HCT116 (cell line): ENCODE measurements around the gene KIAA1328. TPM values are rescaled to one million over a fixed set of nuclear protein-coding genes. Genes with fewer than 3 reads are reported as not detected.

Experiments
- ATAC-seq: fragments of 200-7000 bp; cut with Tn5 transposase; 2 replicates; pipeline ENCODE4 v1.9.1; 2020; ENCODE audit warnings: mild to moderate bottlenecking, moderate library complexity
- BruUV-seq: library from RNA; stranded (reverse); fragments of 400-500 nt; replicated peaks from 2 replicates; lab custom pipeline; 2021; lab: Mats Ljungman, UMichigan
- CTCF ChIA-PET: fragments of 300-600 bp; sonication (Branson Sonifier 250); formaldehyde crosslinking; loops from one replicate; lab custom pipeline; 2021; ENCODE audit warnings: antibody characterized with exemption; lab: Charles Lee
- POLR2A ChIA-PET: fragments of 300-600, 350-600 bp; sonication (Branson Sonifier 250); formaldehyde crosslinking; loops from one replicate; lab custom pipeline; 2021; ENCODE audit warnings: antibody characterized with exemption; lab: Charles Lee
- RAD21 ChIA-PET, 2 experiments: fragments of 300-600 bp; sonication (Branson Sonifier 250); formaldehyde crosslinking; loops; one replicate each; lab custom pipeline; 2023; ENCODE audit warnings: low total read pairs in 2 of 2; ENCODE audit not compliant: uncharacterized antibody in 2 of 2, unreplicated experiment in 2 of 2, low non-redundant PET in 1 of 2; lab: Charles Lee
- DNase-seq: peaks from one replicate; pipeline ENCODE4 v3.0.0-alpha.2; 2010; ENCODE audit warnings: low read depth, low spot score
- H2AFZ ChIP-seq: fragments of 200-600 bp; shearing (Covaris generic), sonication (generic); 2 replicates; pipeline ENCODE4 v1.6.1; 2017; ENCODE audit warnings: low read depth, mixed run types, mixed read lengths, antibody characterized with exemption, low read length; ENCODE audit not compliant: poor library complexity, severe bottlenecking
- H3K27ac ChIP-seq: 2 replicates; pipeline ENCODE4 v1.5.1; 2012; ENCODE audit warnings: low read depth, low read length
- H3K27me3 ChIP-seq: fragments of 200-600 bp; sonication (generic); 2 replicates; pipeline ENCODE4 v1.6.1; 2016; ENCODE audit warnings: mixed run types, low read length, mixed read lengths; ENCODE audit not compliant: insufficient read depth
- H3K36me3 ChIP-seq, 2 experiments: fragments of 200-500 bp in 1 of 2; fragments of 200-600 bp in 1 of 2; sonication (Bioruptor generic) in 1 of 2; sonication (generic) in 1 of 2; 2 replicates each; pipeline versions ENCODE4 v1.5.1 to v1.6.1; 2014 to 2016; ENCODE audit warnings: low read length in 2 of 2, inconsistent platforms in 1 of 2, mixed read lengths in 1 of 2, mixed run types in 1 of 2; ENCODE audit not compliant: insufficient read depth in 2 of 2, control insufficient read depth in 1 of 2
- H3K4me1 ChIP-seq, 2 experiments: fragments of 200-600 bp in 1 of 2; sonication (generic) in 1 of 2; 2 replicates each; pipeline versions ENCODE4 v1.5.1 to v1.6.1; 2012 to 2017; ENCODE audit warnings: low read length in 2 of 2, inconsistent platforms in 1 of 2, mild to moderate bottlenecking in 1 of 2, mixed read lengths in 1 of 2, mixed run types in 1 of 2, moderate library complexity in 1 of 2; ENCODE audit not compliant: insufficient read depth in 2 of 2, control insufficient read depth in 1 of 2
- H3K4me2 ChIP-seq: fragments of 200-600 bp; sonication (generic); 2 replicates; pipeline ENCODE4 v1.6.1; 2017; ENCODE audit warnings: mixed run types, low read length, mixed read lengths
- H3K4me3 ChIP-seq, 2 experiments: fragments of 200-600 bp in 1 of 2; sonication (generic) in 1 of 2; replicated peaks in 1 of 2; 2 replicates each; pipeline ENCODE4 v1.5.1; 2011 to 2016; ENCODE audit warnings: low read length in 2 of 2, control low read depth in 1 of 2, low read depth in 1 of 2, mild to moderate bottlenecking in 1 of 2, mixed read lengths in 1 of 2, mixed run types in 1 of 2
- H3K79me2 ChIP-seq: fragments of 200-600 bp; sonication (generic); 2 replicates; pipeline ENCODE4 v1.6.1; 2017; ENCODE audit warnings: mild to moderate bottlenecking, mixed run types, low read length, moderate library complexity, mixed read lengths; ENCODE audit not compliant: insufficient read depth
- H3K9ac ChIP-seq: fragments of 200-600 bp; sonication (generic); 2 replicates; pipeline ENCODE4 v1.6.1; 2016; ENCODE audit warnings: low read length, mixed read lengths
- H3K9me2 ChIP-seq: fragments of 200-600 bp; sonication (generic), shearing (Covaris generic); 2 replicates; pipeline ENCODE4 v1.6.1; 2017; ENCODE audit warnings: mixed run types, mild to moderate bottlenecking, moderate library complexity; ENCODE audit not compliant: insufficient read depth
- H3K9me3 ChIP-seq, 2 experiments: fragments of 200-500 bp in 1 of 2; fragments of 200-600 bp in 1 of 2; sonication (Bioruptor generic) in 1 of 2; sonication (generic) in 1 of 2; 2 replicates each; pipeline ENCODE4 v1.6.1; 2014 to 2017; ENCODE audit warnings: low read length in 2 of 2, mixed read lengths in 2 of 2, inconsistent platforms in 1 of 2, low read depth in 1 of 2, mild to moderate bottlenecking in 1 of 2, mixed run types in 1 of 2, moderate library complexity in 1 of 2; ENCODE audit not compliant: control insufficient read depth in 1 of 2, insufficient read depth in 1 of 2
- H4K20me1 ChIP-seq: fragments of 200-600 bp; sonication (generic), shearing (Covaris generic); 2 replicates; pipeline ENCODE4 v1.6.1; 2017; ENCODE audit warnings: mixed run types, mild to moderate bottlenecking, moderate library complexity; ENCODE audit not compliant: insufficient read depth
- CBX3 ChIP-seq: IDR thresholded peaks from 2 replicates; pipeline ENCODE4 v1.6.1; 2012; ENCODE audit warnings: low read depth
- CEBPB ChIP-seq: IDR thresholded peaks from 2 replicates; pipeline ENCODE4 v1.6.1; 2012; ENCODE audit warnings: low read depth
- ELF1 ChIP-seq: IDR thresholded peaks from 2 replicates; pipeline ENCODE4 v1.6.1; 2012; ENCODE audit warnings: low read depth, borderline replicate concordance
- EZH2 ChIP-seq: fragments of 200-600 bp; sonication (generic); IDR thresholded peaks from 2 replicates; pipeline ENCODE4 v1.6.1; 2017; ENCODE audit warnings: antibody characterized with exemption, mixed run types
- EZH2phosphoT487 ChIP-seq: fragments of 200-600 bp; IDR thresholded peaks from 2 replicates; pipeline ENCODE4 v1.6.1; 2018; ENCODE audit warnings: antibody characterized with exemption, borderline replicate concordance
- JUND ChIP-seq: IDR thresholded peaks from 2 replicates; pipeline ENCODE4 v1.6.1; 2012
- POLR2AphosphoS5 ChIP-seq: IDR thresholded peaks from 2 replicates; pipeline ENCODE4 v1.6.1; 2011; ENCODE audit warnings: mild to moderate bottlenecking, low read depth, low read length, moderate library complexity
- RAD21 ChIP-seq: IDR thresholded peaks from 2 replicates; pipeline ENCODE4 v1.6.1; 2012; ENCODE audit warnings: low read depth, mild to moderate bottlenecking
- SP1 ChIP-seq: IDR thresholded peaks from 2 replicates; pipeline ENCODE4 v1.6.1; 2012; ENCODE audit warnings: low read depth
- SRF ChIP-seq: IDR thresholded peaks from 2 replicates; pipeline ENCODE4 v1.6.1; 2012; ENCODE audit warnings: low read depth
- TCF7L2 ChIP-seq: IDR thresholded peaks from 2 replicates; pipeline ENCODE4 v1.7.0; 2011; ENCODE audit warnings: borderline replicate concordance, inconsistent platforms; ENCODE audit not compliant: insufficient read depth, insufficient read length; ENCODE audit errors: extremely low read depth
- YY1 ChIP-seq: IDR thresholded peaks from 2 replicates; pipeline ENCODE4 v1.6.1; 2011; ENCODE audit warnings: low read length, low read depth, moderate library complexity, mild to moderate bottlenecking; ENCODE audit not compliant: insufficient replicate concordance; ENCODE audit errors: extremely low read depth
- ZNF274 ChIP-seq: fragments of 200-500 bp; sonication (Bioruptor generic); IDR thresholded peaks from 2 replicates; pipeline ENCODE4 v1.6.1; 2014; ENCODE audit warnings: mild to moderate bottlenecking, low read depth, low read length, inconsistent platforms
- intact Hi-C: fragments of 100-400 bp; cut with micrococcal nuclease; formaldehyde crosslinking; loops from 2 replicates; pipeline ENCODE4 v1.10.0; 2022
- total RNA-seq: library from RNA; stranded (reverse); gene quantifications from one replicate; pipeline ENCODE4 v1.2.1, GENCODE V29; 2021; ENCODE audit not compliant: unreplicated experiment
- TF ChIP-seq, protein P1 (sequence below): IDR thresholded peaks from 2 replicates; pipeline ENCODE4 v1.6.1; 2012
- TF ChIP-seq, protein P2 (sequence below): IDR thresholded peaks from 2 replicates; pipeline ENCODE4 v1.6.1; 2012
- TF ChIP-seq, protein P3 (sequence below), 3 experiments: fragments of 200-600 bp in 1 of 3; sonication (generic) in 1 of 3; IDR thresholded peaks in 2 of 3; conservative IDR thresholded peaks in 1 of 3; 2 replicates each; pipeline ENCODE4 v1.5.1; 2012 to 2017; ENCODE audit warnings: low read depth in 2 of 3, low read length in 2 of 3, antibody characterized with exemption in 1 of 3, borderline replicate concordance in 1 of 3, control low read depth in 1 of 3, mild to moderate bottlenecking in 1 of 3, mixed read lengths in 1 of 3, mixed run types in 1 of 3, moderate library complexity in 1 of 3; ENCODE audit not compliant: insufficient read depth in 1 of 3
- TF ChIP-seq, protein P4 (sequence below): IDR thresholded peaks from 2 replicates; pipeline ENCODE4 v1.6.1; 2012; ENCODE audit warnings: low read depth
- TF ChIP-seq, protein P5 (sequence below): IDR thresholded peaks from 2 replicates; pipeline ENCODE4 v1.6.1; 2011; ENCODE audit warnings: mild to moderate bottlenecking, low read length, moderate library complexity; ENCODE audit not compliant: insufficient replicate concordance; ENCODE audit errors: extremely low read depth

Gene KIAA1328
- total RNA-seq, 1 experiment from 2014 or later: 5.2 TPM

DNA sequence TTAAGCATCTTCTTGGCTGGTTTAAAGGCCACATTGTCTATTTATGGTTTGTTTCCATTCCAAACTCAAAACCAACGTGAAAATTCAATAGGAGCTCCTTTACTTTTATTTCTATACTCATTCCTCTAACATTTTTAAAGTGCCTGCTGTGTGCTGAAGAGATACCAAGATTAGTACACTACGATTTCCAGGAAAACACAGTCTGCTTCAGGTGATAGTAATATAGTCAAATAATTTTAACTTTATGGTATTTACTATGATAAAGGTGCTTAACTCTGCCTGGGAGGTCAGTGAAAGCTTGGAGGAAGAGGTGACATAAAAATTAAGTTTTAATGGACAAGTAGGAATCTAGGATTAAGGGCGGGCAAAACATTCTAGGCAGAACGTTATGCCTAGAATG, 121.4 kb downstream of the KIAA1328 start:
- Histone ChIP-seq H3K79me2 (no peaks in the 10 kb centered on the region), H3K9me3 (no peaks in the 10 kb centered on the region)
- ATAC-seq: no peak

More for the DNA sequence above, 121.4 kb downstream of the KIAA1328 start:
- no peak for DNase-seq
- ChIA-PET POLR2A (no interaction called here), CTCF (no interaction called here), RAD21 (no interaction called here)
- TF ChIP-seq, protein P1, sequence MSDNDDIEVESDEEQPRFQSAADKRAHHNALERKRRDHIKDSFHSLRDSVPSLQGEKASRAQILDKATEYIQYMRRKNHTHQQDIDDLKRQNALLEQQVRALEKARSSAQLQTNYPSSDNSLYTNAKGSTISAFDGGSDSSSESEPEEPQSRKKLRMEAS: no peak
- no peak for TF ChIP-seq POLR2AphosphoS5
- no peak for TF ChIP-seq CEBPB
- no peak for TF ChIP-seq RAD21
- TF ChIP-seq YY1: no peak
- no peak for TF ChIP-seq JUND
- no peak for TF ChIP-seq EZH2
- no peak for TF ChIP-seq TCF7L2
- TF ChIP-seq EZH2phosphoT487: no peak
- no peak for TF ChIP-seq ZNF274
- no peak for TF ChIP-seq SP1
- no peak for TF ChIP-seq SRF
- no peak for TF ChIP-seq ELF1
- TF ChIP-seq, protein P2, sequence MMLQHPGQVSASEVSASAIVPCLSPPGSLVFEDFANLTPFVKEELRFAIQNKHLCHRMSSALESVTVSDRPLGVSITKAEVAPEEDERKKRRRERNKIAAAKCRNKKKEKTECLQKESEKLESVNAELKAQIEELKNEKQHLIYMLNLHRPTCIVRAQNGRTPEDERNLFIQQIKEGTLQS: no peak
- TF ChIP-seq, protein P3, sequence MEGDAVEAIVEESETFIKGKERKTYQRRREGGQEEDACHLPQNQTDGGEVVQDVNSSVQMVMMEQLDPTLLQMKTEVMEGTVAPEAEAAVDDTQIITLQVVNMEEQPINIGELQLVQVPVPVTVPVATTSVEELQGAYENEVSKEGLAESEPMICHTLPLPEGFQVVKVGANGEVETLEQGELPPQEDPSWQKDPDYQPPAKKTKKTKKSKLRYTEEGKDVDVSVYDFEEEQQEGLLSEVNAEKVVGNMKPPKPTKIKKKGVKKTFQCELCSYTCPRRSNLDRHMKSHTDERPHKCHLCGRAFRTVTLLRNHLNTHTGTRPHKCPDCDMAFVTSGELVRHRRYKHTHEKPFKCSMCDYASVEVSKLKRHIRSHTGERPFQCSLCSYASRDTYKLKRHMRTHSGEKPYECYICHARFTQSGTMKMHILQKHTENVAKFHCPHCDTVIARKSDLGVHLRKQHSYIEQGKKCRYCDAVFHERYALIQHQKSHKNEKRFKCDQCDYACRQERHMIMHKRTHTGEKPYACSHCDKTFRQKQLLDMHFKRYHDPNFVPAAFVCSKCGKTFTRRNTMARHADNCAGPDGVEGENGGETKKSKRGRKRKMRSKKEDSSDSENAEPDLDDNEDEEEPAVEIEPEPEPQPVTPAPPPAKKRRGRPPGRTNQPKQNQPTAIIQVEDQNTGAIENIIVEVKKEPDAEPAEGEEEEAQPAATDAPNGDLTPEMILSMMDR (IDR thresholded peaks at IDR 0.05 in 2 of 3, conservative IDR thresholded peaks at IDR 0.05 in 1 of 3; ENCODE audit: borderline replicate concordance in 1 of 3, insufficient read depth in 1 of 3, low read depth in 2 of 3, low read length in 2 of 3): no peak
- TF ChIP-seq, protein P4, sequence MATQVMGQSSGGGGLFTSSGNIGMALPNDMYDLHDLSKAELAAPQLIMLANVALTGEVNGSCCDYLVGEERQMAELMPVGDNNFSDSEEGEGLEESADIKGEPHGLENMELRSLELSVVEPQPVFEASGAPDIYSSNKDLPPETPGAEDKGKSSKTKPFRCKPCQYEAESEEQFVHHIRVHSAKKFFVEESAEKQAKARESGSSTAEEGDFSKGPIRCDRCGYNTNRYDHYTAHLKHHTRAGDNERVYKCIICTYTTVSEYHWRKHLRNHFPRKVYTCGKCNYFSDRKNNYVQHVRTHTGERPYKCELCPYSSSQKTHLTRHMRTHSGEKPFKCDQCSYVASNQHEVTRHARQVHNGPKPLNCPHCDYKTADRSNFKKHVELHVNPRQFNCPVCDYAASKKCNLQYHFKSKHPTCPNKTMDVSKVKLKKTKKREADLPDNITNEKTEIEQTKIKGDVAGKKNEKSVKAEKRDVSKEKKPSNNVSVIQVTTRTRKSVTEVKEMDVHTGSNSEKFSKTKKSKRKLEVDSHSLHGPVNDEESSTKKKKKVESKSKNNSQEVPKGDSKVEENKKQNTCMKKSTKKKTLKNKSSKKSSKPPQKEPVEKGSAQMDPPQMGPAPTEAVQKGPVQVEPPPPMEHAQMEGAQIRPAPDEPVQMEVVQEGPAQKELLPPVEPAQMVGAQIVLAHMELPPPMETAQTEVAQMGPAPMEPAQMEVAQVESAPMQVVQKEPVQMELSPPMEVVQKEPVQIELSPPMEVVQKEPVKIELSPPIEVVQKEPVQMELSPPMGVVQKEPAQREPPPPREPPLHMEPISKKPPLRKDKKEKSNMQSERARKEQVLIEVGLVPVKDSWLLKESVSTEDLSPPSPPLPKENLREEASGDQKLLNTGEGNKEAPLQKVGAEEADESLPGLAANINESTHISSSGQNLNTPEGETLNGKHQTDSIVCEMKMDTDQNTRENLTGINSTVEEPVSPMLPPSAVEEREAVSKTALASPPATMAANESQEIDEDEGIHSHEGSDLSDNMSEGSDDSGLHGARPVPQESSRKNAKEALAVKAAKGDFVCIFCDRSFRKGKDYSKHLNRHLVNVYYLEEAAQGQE: no peak
- TF ChIP-seq, protein P5, sequence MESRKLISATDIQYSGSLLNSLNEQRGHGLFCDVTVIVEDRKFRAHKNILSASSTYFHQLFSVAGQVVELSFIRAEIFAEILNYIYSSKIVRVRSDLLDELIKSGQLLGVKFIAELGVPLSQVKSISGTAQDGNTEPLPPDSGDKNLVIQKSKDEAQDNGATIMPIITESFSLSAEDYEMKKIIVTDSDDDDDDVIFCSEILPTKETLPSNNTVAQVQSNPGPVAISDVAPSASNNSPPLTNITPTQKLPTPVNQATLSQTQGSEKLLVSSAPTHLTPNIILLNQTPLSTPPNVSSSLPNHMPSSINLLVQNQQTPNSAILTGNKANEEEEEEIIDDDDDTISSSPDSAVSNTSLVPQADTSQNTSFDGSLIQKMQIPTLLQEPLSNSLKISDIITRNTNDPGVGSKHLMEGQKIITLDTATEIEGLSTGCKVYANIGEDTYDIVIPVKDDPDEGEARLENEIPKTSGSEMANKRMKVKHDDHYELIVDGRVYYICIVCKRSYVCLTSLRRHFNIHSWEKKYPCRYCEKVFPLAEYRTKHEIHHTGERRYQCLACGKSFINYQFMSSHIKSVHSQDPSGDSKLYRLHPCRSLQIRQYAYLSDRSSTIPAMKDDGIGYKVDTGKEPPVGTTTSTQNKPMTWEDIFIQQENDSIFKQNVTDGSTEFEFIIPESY: no peak
- no peak for TF ChIP-seq CBX3
- H3K27me3 ChIP-seq: no peaks in the 10 kb centered on the region
- intact Hi-C loops: no loop called here
- H3K4me2 ChIP-seq: no peak overlapping the region
- no peak overlapping the region for H3K4me3 ChIP-seq
- H3K27ac ChIP-seq: no peak overlapping the region
- no peaks in the 10 kb centered on the region for H4K20me1 ChIP-seq
- peaks cover 5 to 14% of the 10 kb centered on the region in 2 experiments for H3K4me1 ChIP-seq
- no peaks in the 10 kb centered on the region for H3K9me2 ChIP-seq
- no peaks in the 10 kb centered on the region for H3K36me3 ChIP-seq
- no TSS peak for BruUV-seq
- no peak overlapping the region for H2AFZ ChIP-seq
- H3K9ac ChIP-seq: no peak overlapping the region
